Endothelial cell of umbilical vein (primary cell): ENCODE results near the gene SLC25A26. TPM values are rescaled to one million over a fixed set of nuclear protein-coding genes. Genes with fewer than 3 reads are reported as not detected.

Experiments
- BruUV-seq: library from RNA; stranded (reverse); fragments of 400-500 nt; replicated peaks from 2 replicates; lab custom pipeline; 2021; lab: Mats Ljungman, UMichigan
- CTCF ChIA-PET: fragments of 300-600, 350-600 bp; sonication (Branson Sonifier 250); formaldehyde crosslinking; loops from one replicate; lab custom pipeline; 2021; ENCODE audit warnings: antibody characterized with exemption, inconsistent platforms; lab: Charles Lee
- POLR2A ChIA-PET: fragments of 300-600, 350-600 bp; sonication (Branson Sonifier 250); formaldehyde crosslinking; loops from one replicate; lab custom pipeline; 2021; ENCODE audit warnings: antibody characterized with exemption, inconsistent platforms; lab: Charles Lee
- DNase-seq: peaks from one replicate; pipeline ENCODE4 v3.0.0-alpha.2; 2011; ENCODE audit warnings: low read depth, low spot score
- FAIRE-seq: peaks from 2 replicates; lab custom pipeline; 2011; peaks lifted over from hg19 to GRCh38; lab: Jason Lieb, UNC
- H2AFZ ChIP-seq: 2 replicates; pipeline ENCODE4 v1.6.0; 2012; ENCODE audit warnings: low read depth, low read length, control low read depth, inconsistent platforms
- H3K27ac ChIP-seq: 2 replicates; pipeline ENCODE4 v1.5.1; 2011; ENCODE audit warnings: low read depth, mild to moderate bottlenecking, control low read depth, low read length, moderate library complexity; ENCODE audit not compliant: insufficient read depth
- H3K27me3 ChIP-seq, 2 experiments: 2 replicates each; pipeline versions ENCODE4 v1.6.0 to v1.6.1; 2011; ENCODE audit warnings: low read length in 2 of 2, mixed read lengths in 1 of 2; ENCODE audit not compliant: control insufficient read depth in 2 of 2, insufficient read depth in 2 of 2
- H3K36me3 ChIP-seq, 2 experiments: 2 replicates in 1 of 2; 3 replicates in 1 of 2; pipeline ENCODE4 v1.5.1; 2011; ENCODE audit warnings: low read length in 2 of 2, mild to moderate bottlenecking in 1 of 2, moderate library complexity in 1 of 2; ENCODE audit not compliant: control insufficient read depth in 2 of 2, insufficient read depth in 2 of 2; ENCODE audit errors: extremely low read depth in 1 of 2
- H3K4me1 ChIP-seq: 3 replicates; pipeline ENCODE4 v1.5.1; 2011; ENCODE audit warnings: mild to moderate bottlenecking, low read length; ENCODE audit not compliant: control insufficient read depth, insufficient read depth; ENCODE audit errors: extremely low read depth
- H3K4me2 ChIP-seq: 2 replicates; pipeline ENCODE4 v1.6.1; 2011; ENCODE audit warnings: low read length, control low read depth, mixed read lengths; ENCODE audit not compliant: insufficient read depth
- H3K4me3 ChIP-seq, 3 experiments: fragments of 200-600 bp in 1 of 3; sonication (generic), shearing (Covaris generic) in 1 of 3; replicated peaks in 1 of 3; 2 replicates each; pipeline ENCODE4 v1.5.1; 2011 to 2016; ENCODE audit warnings: control low read depth in 3 of 3, low read length in 3 of 3, mild to moderate bottlenecking in 2 of 3, inconsistent platforms in 1 of 3, low read depth in 1 of 3, moderate library complexity in 1 of 3; ENCODE audit not compliant: insufficient read depth in 1 of 3
- H3K79me2 ChIP-seq: 2 replicates; pipeline ENCODE4 v1.6.0; 2012; ENCODE audit warnings: low read length, inconsistent platforms; ENCODE audit not compliant: control insufficient read depth, insufficient read depth
- H3K9ac ChIP-seq: replicated peaks from 2 replicates; pipeline ENCODE3; 2011; ENCODE audit warnings: low read length, control low read depth; ENCODE audit not compliant: insufficient read depth; ENCODE audit errors: extremely low read depth
- H3K9me1 ChIP-seq: replicated peaks from 3 replicates; pipeline ENCODE4 v1.6.0; 2011; ENCODE audit warnings: mild to moderate bottlenecking, low read length; ENCODE audit not compliant: control insufficient read depth, insufficient read depth; ENCODE audit errors: extremely low read depth
- H3K9me3 ChIP-seq: replicated peaks from 2 replicates; pipeline ENCODE4 v1.5.1; 2012; ENCODE audit warnings: low read length, inconsistent platforms; ENCODE audit not compliant: control insufficient read depth, insufficient read depth
- H4K20me1 ChIP-seq: replicated peaks from 2 replicates; pipeline ENCODE3; 2011; ENCODE audit warnings: mild to moderate bottlenecking, low read length; ENCODE audit not compliant: control insufficient read depth, insufficient read depth; ENCODE audit errors: extremely low read depth
- CTCF ChIP-seq, 2 donors: IDR thresholded peaks; 1 replicate in 1 of 2; 2 replicates in 1 of 2; pipeline ENCODE4 v1.5.1; 2011; ENCODE audit warnings: low read length in 2 of 2, mild to moderate bottlenecking in 2 of 2, moderate library complexity in 2 of 2, control low read depth in 1 of 2, inconsistent platforms in 1 of 2, low read depth in 1 of 2; ENCODE audit not compliant: insufficient read depth in 1 of 2; ENCODE audit errors: extremely low read depth in 1 of 2
- EZH2 ChIP-seq: IDR thresholded peaks from 2 replicates; pipeline ENCODE4 v1.6.1; 2012; ENCODE audit warnings: borderline replicate concordance, low read depth, mild to moderate bottlenecking, moderate library complexity, low read length, inconsistent platforms; ENCODE audit not compliant: severe bottlenecking
- FOS ChIP-seq: IDR thresholded peaks from 2 replicates; pipeline ENCODE4 v1.6.1; 2011; ENCODE audit warnings: mild to moderate bottlenecking, low read length, moderate library complexity, borderline replicate concordance; ENCODE audit not compliant: insufficient read depth
- GATA2 ChIP-seq: IDR thresholded peaks from 2 replicates; pipeline ENCODE4 v1.7.0; 2011; ENCODE audit warnings: low read depth, mild to moderate bottlenecking, moderate library complexity, mixed read lengths, low read length; ENCODE audit not compliant: insufficient read length, insufficient read depth
- JUN ChIP-seq: IDR thresholded peaks from 2 replicates; pipeline ENCODE4 v1.6.1; 2011; ENCODE audit warnings: borderline replicate concordance, low read depth; ENCODE audit not compliant: insufficient read length, insufficient read depth
- MAX ChIP-seq: IDR thresholded peaks from 2 replicates; pipeline ENCODE4 v1.6.1; 2011; ENCODE audit not compliant: insufficient read depth, insufficient read length
- MYC ChIP-seq: IDR thresholded peaks from one replicate; pipeline ENCODE4 v1.6.1; 2011; ENCODE audit warnings: mild to moderate bottlenecking, low read depth, low read length
- POLR2A ChIP-seq: IDR thresholded peaks from 2 replicates; pipeline ENCODE4 v1.6.1; 2012; ENCODE audit warnings: low read depth, mild to moderate bottlenecking, control low read depth, low read length
- POLR2AphosphoS5 ChIP-seq: IDR thresholded peaks from 2 replicates; pipeline ENCODE4 v1.6.1; 2012; ENCODE audit warnings: low read depth, mild to moderate bottlenecking, control low read depth, low read length, moderate library complexity; ENCODE audit not compliant: insufficient read depth
- dilution Hi-C: fragments of 300-500 bp; cut with MboI; formaldehyde crosslinking; loops from one replicate; pipeline ENCODE4 v1.15.0; 2019; ENCODE audit warnings: low sequenced_read_pairs; ENCODE audit not compliant: extremely low pct_ligation_motif_present
- intact Hi-C: fragments of 100-400 bp; cut with micrococcal nuclease; formaldehyde crosslinking; loops from one replicate; pipeline ENCODE4 v1.10.0; 2022
- polyA plus RNA-seq, 4 experiments: library from polyadenylated mRNA; depleted of rRNA in 3 of 4; stranded (reverse) in 3 of 4; unstranded in 1 of 4; fragments of >200 nt; gene quantifications; 2 replicates each; pipeline versions ENCODE4 v1.2.1 to v1.2.3, GENCODE V29; 2011 to 2012; ENCODE audit warnings: missing spikeins in 1 of 4
- total RNA-seq: library from RNA; stranded (reverse); gene quantifications from 2 replicates; pipeline ENCODE4 v1.2.3, GENCODE V29; 2021

Gene SLC25A26
- total and polyA plus RNA-seq, 2 donors (not counting 3 experiments of a cell fraction or from before 2014, with no cell fraction given): 11.8 to 23.5 TPM

- ChIA-PET POLR2A (no interaction called here), CTCF (interaction anchor here (0.8 to 2.4 kb wide), 10 partner anchors 9 to 469 kb away, joined by 3 to 12 read pairs (median 4); no protein-coding TSS in a partner anchor)
- FAIRE-seq (no peak), DNase-seq (no peak)
- peak overlapping the region; percentile 72 for H3K27ac ChIP-seq
- no peaks in the 10 kb centered on the region for H3K9me3 ChIP-seq
- no peak overlapping the region for H3K9ac ChIP-seq
- no peaks in the 10 kb centered on the region for H4K20me1 ChIP-seq
- no peaks in the 10 kb centered on the region for H3K9me1 ChIP-seq
- dilution Hi-C loops (no loop called here), intact Hi-C loops (no loop called here)
- no peaks in the 10 kb centered on the region for H3K36me3 ChIP-seq
- no peaks in the 10 kb centered on the region for H3K27me3 ChIP-seq
- H3K79me2 ChIP-seq: no peaks in the 10 kb centered on the region
- H3K4me1 ChIP-seq: peaks cover 16% of the 10 kb centered on the region
- peak overlapping the region; percentile 15 for H2AFZ ChIP-seq
- H3K4me3 ChIP-seq: no peak overlapping the region
- TF ChIP-seq EZH2: no peak
- no peak for TF ChIP-seq FOS
- TF ChIP-seq POLR2AphosphoS5: no peak
- no peak for TF ChIP-seq GATA2
- no peak for TF ChIP-seq MAX
- TF ChIP-seq POLR2A: no peak
- no peak for TF ChIP-seq MYC
- TF ChIP-seq CTCF (IDR thresholded peaks at IDR 0.05; ENCODE audit: extremely low read depth in 1 of 2, insufficient read depth in 1 of 2, low read depth in 1 of 2, low read length in 2 of 2): no peak
- TF ChIP-seq JUN: no peak
- H3K4me2 ChIP-seq: peak overlapping the region; percentile 54
- no TSS peak for BruUV-seq
Measured at GRCh38 chr3:66353530-66353929, 132.7 kb downstream of the SLC25A26 start.
